GM18951 (cell line): Measurements from ENCODE around the gene NDST1.

Source experiments
- POLR2A ChIP-seq: IDR thresholded peaks from 4 replicates; pipeline ENCODE4 v1.6.1; 2011; ENCODE audit warnings: mild to moderate bottlenecking; ENCODE audit not compliant: insufficient read length, insufficient read depth; ENCODE audit errors: extremely low read depth
- in situ Hi-C: fragments of 300-500 bp; cut with MboI; formaldehyde crosslinking; loops from one replicate; pipeline ENCODE4 v1.12.0; 2022; ENCODE audit warnings: low sequenced_read_pairs, mixed read lengths, inconsistent platforms; ENCODE audit not compliant: unreplicated experiment

The NDST1 gene

DNA sequence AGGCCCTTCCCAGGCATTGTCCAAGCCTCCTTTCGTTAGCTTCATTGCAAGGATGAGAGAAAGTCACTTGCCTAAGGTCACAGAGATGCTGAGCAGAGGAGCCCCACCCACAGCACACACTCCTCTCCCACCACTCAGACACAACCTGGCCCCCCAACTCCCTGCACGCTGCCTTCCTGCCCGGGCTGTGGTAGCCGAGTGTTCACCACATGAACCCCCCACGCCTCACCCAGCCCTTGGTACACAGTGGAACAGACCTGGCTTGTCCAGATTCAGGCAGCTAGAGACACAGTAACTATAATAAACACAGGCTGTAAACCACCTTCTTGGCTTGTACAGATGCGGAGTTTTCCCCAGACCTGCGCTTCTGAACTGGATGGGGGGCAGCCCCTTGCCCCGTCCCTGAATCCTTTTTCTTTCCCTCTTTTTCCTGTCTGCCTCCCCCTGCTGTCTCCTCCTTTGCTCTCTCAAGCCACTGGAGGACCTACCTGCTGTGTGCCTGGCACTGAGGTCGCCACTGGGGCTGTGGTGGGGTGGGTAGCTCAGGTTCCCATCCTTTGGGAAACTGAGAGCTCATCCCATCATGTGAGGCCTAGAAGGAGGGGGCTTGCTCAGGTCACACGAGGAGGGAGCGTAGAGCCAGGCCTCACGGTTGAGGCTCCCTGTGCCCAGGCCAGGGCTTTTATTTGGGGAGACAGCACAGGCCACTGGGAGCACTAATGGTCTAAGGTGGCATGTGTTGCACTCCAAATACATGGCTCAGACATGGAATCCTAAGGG, 76.8 kb downstream of the NDST1 start:
- TF ChIP-seq POLR2A: no peak
- in situ Hi-C loops: no loop called here

GRCh38 chr5:150585781-150586341, 77.9 kb downstream of the NDST1 start:
- TF ChIP-seq POLR2A: no peak
- in situ Hi-C loops: no loop called here

GRCh38 chr5:150587016-150587415, 79.1 kb downstream of the NDST1 start:
- in situ Hi-C loops: no loop called here
- TF ChIP-seq POLR2A: no peak

GRCh38 chr5:150587856-150588595, 80.1 kb downstream of the NDST1 start:
- in situ Hi-C loops: no loop called here
- TF ChIP-seq POLR2A: no peak

- in situ Hi-C loops: no loop called here
- no peak for TF ChIP-seq POLR2A
Observed at GRCh38 chr5:150588596-150588890, 80.6 kb downstream of the NDST1 start.

- no peak for TF ChIP-seq POLR2A
- in situ Hi-C loops: no loop called here
Observed at GRCh38 chr5:150589862-150590601, 82.1 kb downstream of the NDST1 start.

GRCh38 chr5:150590979-150591695, 83.2 kb downstream of the NDST1 start:
- in situ Hi-C loops: no loop called here
- TF ChIP-seq POLR2A: no peak

- in situ Hi-C loops: no loop called here
- TF ChIP-seq POLR2A: no peak
Observed at GRCh38 chr5:150593593-150593992, 85.7 kb downstream of the NDST1 start.

DNA sequence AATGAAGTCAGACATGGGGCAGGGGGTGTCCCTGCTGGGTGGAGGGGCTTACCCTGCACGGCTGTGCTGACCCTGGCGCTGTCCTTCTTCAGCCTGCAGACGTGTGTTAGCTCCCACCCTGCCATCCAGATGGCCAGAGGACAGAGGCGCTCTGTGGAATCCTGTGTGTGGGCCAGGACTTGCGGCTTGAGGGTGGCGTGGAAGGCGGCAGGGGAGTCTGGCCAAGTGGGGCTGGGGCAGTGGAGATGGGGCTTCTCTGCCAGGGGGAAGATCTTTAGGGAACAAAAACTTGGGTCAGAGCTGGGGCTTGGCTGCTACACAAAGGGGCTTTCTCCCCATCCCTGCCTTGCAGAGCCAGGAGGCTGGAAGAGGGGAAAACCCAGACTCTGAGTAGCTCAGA, 86.1 kb downstream of the NDST1 start:
- in situ Hi-C loops: no loop called here
- no peak for TF ChIP-seq POLR2A

DNA sequence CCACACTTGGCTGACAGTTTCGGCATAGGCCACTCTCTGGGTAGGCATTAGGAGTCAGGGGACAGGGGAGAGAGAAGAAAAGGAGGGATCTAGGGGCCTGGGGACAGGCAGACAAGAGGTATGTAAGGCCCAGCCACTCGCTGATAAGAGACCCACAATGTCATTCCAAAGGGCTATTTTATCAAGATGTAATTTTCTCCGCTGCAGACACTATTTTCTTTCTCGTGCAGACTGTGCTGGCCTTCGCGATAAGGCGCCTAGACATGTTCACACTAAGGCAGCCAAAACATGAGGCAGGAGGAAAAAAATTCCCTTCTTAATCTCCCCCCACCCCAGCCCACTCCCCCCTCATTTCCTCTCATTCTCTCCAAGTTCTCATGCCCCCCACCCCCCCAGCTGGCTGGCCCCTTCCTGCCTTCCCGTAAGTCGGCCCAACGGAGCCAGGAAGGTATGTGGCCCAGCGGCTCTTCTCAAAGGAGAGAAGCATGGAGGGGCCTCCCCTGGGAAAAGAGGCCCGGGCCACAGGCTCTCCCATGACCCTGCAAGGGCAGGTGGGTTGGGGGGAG, 87.6 kb downstream of the NDST1 start:
- in situ Hi-C loops: no loop called here
- no peak for TF ChIP-seq POLR2A

- in situ Hi-C loops: no loop called here
- no peak for TF ChIP-seq POLR2A
Observed at GRCh38 chr5:150596313-150596712, 88.4 kb downstream of the NDST1 start.

GRCh38 chr5:150596826-150597225, 88.9 kb downstream of the NDST1 start:
- TF ChIP-seq POLR2A: no peak
- in situ Hi-C loops: no loop called here
